Measurements from ENCODE around the gene NUPR1.

NUPR1 gene

DNA sequence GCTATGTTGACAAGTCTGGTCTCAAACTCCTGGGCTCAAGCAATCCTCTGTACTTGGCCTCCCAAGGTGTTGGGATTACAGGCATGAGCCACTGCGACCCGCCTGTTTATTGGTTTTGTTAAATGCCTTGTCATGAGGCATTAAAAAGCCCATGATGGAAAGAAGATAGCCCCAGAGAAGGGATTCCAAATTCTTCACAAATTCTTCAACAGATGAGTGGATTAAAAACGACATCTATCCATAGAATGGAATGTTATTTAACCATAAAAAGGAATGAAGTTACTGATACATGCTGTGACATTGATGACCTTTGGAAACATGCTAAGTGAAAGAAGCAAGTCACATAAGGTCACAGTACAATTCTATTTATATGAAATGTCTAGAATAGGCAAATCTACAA is 19.7 kb upstream of the NUPR1 start:
- Histone ChIP-seq H3K36me3 (replicated peaks in 1 of 2; ENCODE audit: control insufficient read depth in 2 of 2, insufficient read depth in 2 of 2, low read length in 2 of 2) (peaks cover 0 to 29% of the 10 kb centered on the region in 2 donors), H3K23ac (ENCODE audit: low read depth, low read length, poor library complexity) (no peak overlapping the region), H4K91ac (ENCODE audit: low read depth, low read length, poor library complexity) (no peak overlapping the region), H2BK5ac (ENCODE audit: low read length) (no peak overlapping the region), H3K9ac (ENCODE audit: low read depth, low read length, poor library complexity) (no peak overlapping the region), H2AK5ac (ENCODE audit: low read depth, low read length) (no peak overlapping the region), H3K9me3 (replicated peaks in 1 of 2; ENCODE audit: control insufficient read depth in 2 of 2, insufficient read depth in 1 of 2, low read depth in 1 of 2, low read length in 2 of 2) (no peaks in the 10 kb centered on the region), H4K8ac (ENCODE audit: low read depth, low read length) (no peak overlapping the region), H3K14ac (ENCODE audit: low read length) (no peak overlapping the region), H2AFZ (ENCODE audit: low read length) (no peak overlapping the region), H2BK15ac (ENCODE audit: low read length) (no peak overlapping the region), H3K4me1 (ENCODE audit: control insufficient read depth in 2 of 2, insufficient read depth in 1 of 2, low read depth in 1 of 2, low read length in 2 of 2) (peaks cover 0 to 4% of the 10 kb centered on the region in 2 donors), H3K4me3 (ENCODE audit: low read length in 2 of 2) (no peak overlapping the region), H3K4me2 (ENCODE audit: insufficient read depth, low read length, poor library complexity, severe bottlenecking) (no peak overlapping the region), H3K27me3 (ENCODE audit: control insufficient read depth in 3 of 3, insufficient read depth in 3 of 3, low read depth in 1 of 3, low read length in 3 of 3) (no peaks in the 10 kb centered on the region), H3K18ac (ENCODE audit: low read length) (no peak overlapping the region), H3K79me1 (ENCODE audit: low read depth, low read length) (peaks cover 7% of the 10 kb centered on the region), H3K27ac (replicated peaks; ENCODE audit: low read length) (no peak overlapping the region), H2BK120ac (ENCODE audit: low read depth, low read length) (no peak overlapping the region), H2BK12ac (ENCODE audit: low read length) (no peak overlapping the region), H3K4ac (ENCODE audit: low read length) (no peak overlapping the region)
- no peak for DNase-seq (ENCODE audit: low spot score)
- WGBS, 2 donors (ENCODE audit: extremely low coverage in 2 of 2, insufficient read length in 2 of 2, insufficient replicate concordance in 1 of 2), result no CpG with 5 or more reads among the region's 3 CpGs

DNA sequence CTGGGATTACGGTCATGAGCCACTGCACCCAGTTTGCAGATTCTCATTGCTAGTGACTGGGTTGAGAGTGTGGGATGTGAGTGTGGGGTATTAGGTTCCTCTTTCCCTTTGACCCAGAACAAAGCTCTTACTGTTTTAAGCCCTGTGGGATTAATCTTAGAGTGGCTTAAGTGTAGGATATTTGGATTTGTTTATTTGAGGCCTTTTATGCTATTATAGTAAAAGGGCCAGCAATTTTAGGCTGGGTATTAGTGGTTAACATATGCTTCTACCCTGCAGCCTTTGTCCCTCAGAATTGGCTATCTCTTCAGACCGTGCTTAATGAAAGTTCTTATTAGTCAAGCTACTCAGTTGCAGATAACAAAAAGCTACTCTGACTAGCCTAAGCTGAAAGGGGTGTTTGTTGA is 18.1 kb upstream of the NUPR1 start:
- H3K36me3 ChIP-seq (replicated peaks in 1 of 2; ENCODE audit: control insufficient read depth in 2 of 2, insufficient read depth in 2 of 2, low read length in 2 of 2), result peaks cover 0 to 29% of the 10 kb centered on the region in 2 donors
- H2BK120ac ChIP-seq (ENCODE audit: low read depth, low read length), result no peak overlapping the region
- H3K4me2 ChIP-seq (ENCODE audit: insufficient read depth, low read length, poor library complexity, severe bottlenecking), result no peak overlapping the region
- H2AFZ ChIP-seq (ENCODE audit: low read length), result no peak overlapping the region
- H2AK5ac ChIP-seq (ENCODE audit: low read depth, low read length), result no peak overlapping the region
- H4K8ac ChIP-seq (ENCODE audit: low read depth, low read length), result no peak overlapping the region
- no peak overlapping the region for H3K18ac ChIP-seq (ENCODE audit: low read length)
- H3K9me3 ChIP-seq (replicated peaks in 1 of 2; ENCODE audit: control insufficient read depth in 2 of 2, insufficient read depth in 1 of 2, low read depth in 1 of 2, low read length in 2 of 2), result no peaks in the 10 kb centered on the region
- H3K23ac ChIP-seq (ENCODE audit: low read depth, low read length, poor library complexity), result no peak overlapping the region
- H3K4ac ChIP-seq (ENCODE audit: low read length), result no peak overlapping the region
- no CpG with 5 or more reads among the region's 2 CpGs for WGBS, 2 donors (ENCODE audit: extremely low coverage in 2 of 2, insufficient read length in 2 of 2, insufficient replicate concordance in 1 of 2)
- no peak for DNase-seq (ENCODE audit: low spot score)
- no peaks in the 10 kb centered on the region for H3K27me3 ChIP-seq (ENCODE audit: control insufficient read depth in 3 of 3, insufficient read depth in 3 of 3, low read depth in 1 of 3, low read length in 3 of 3)
- no peak overlapping the region for H3K27ac ChIP-seq (replicated peaks; ENCODE audit: low read length)
- no peak overlapping the region for H2BK5ac ChIP-seq (ENCODE audit: low read length)
- no peak overlapping the region for H3K4me3 ChIP-seq (ENCODE audit: low read length in 2 of 2)
- no peak overlapping the region for H4K91ac ChIP-seq (ENCODE audit: low read depth, low read length, poor library complexity)
- H3K4me1 ChIP-seq (ENCODE audit: control insufficient read depth in 2 of 2, insufficient read depth in 1 of 2, low read depth in 1 of 2, low read length in 2 of 2), result peaks cover 0 to 4% of the 10 kb centered on the region in 2 donors
- H3K9ac ChIP-seq (ENCODE audit: low read depth, low read length, poor library complexity), result no peak overlapping the region
- peaks cover 3% of the 10 kb centered on the region for H3K79me1 ChIP-seq (ENCODE audit: low read depth, low read length)
- no peak overlapping the region for H2BK15ac ChIP-seq (ENCODE audit: low read length)
- no peak overlapping the region for H2BK12ac ChIP-seq (ENCODE audit: low read length)
- H3K14ac ChIP-seq (ENCODE audit: low read length), result no peak overlapping the region

- Histone ChIP-seq H3K9me3 (replicated peaks in 1 of 2; ENCODE audit: control insufficient read depth in 2 of 2, insufficient read depth in 1 of 2, low read depth in 1 of 2, low read length in 2 of 2) (no peaks in the 10 kb centered on the region), H3K36me3 (replicated peaks in 1 of 2; ENCODE audit: control insufficient read depth in 2 of 2, insufficient read depth in 2 of 2, low read length in 2 of 2) (peaks cover 0 to 29% of the 10 kb centered on the region in 2 donors), H3K9ac (ENCODE audit: low read depth, low read length, poor library complexity) (no peak overlapping the region), H3K23ac (ENCODE audit: low read depth, low read length, poor library complexity) (no peak overlapping the region), H2BK12ac (ENCODE audit: low read length) (no peak overlapping the region), H2BK5ac (ENCODE audit: low read length) (no peak overlapping the region), H3K4me2 (ENCODE audit: insufficient read depth, low read length, poor library complexity, severe bottlenecking) (no peak overlapping the region), H3K18ac (ENCODE audit: low read length) (no peak overlapping the region), H3K27me3 (ENCODE audit: control insufficient read depth in 3 of 3, insufficient read depth in 3 of 3, low read depth in 1 of 3, low read length in 3 of 3) (no peaks in the 10 kb centered on the region), H4K91ac (ENCODE audit: low read depth, low read length, poor library complexity) (no peak overlapping the region), H3K27ac (replicated peaks; ENCODE audit: low read length) (no peak overlapping the region), H2BK15ac (ENCODE audit: low read length) (no peak overlapping the region), H2AFZ (ENCODE audit: low read length) (no peak overlapping the region), H3K79me1 (ENCODE audit: low read depth, low read length) (peaks cover 3% of the 10 kb centered on the region), H3K4ac (ENCODE audit: low read length) (no peak overlapping the region), H2BK120ac (ENCODE audit: low read depth, low read length) (no peak overlapping the region), H3K14ac (ENCODE audit: low read length) (no peak overlapping the region), H2AK5ac (ENCODE audit: low read depth, low read length) (no peak overlapping the region), H3K4me1 (ENCODE audit: control insufficient read depth in 2 of 2, insufficient read depth in 1 of 2, low read depth in 1 of 2, low read length in 2 of 2) (peaks cover 0 to 4% of the 10 kb centered on the region in 2 donors), H4K8ac (ENCODE audit: low read depth, low read length) (no peak overlapping the region), H3K4me3 (ENCODE audit: low read length in 2 of 2) (no peak overlapping the region)
- no CpG with 5 or more reads among the region's 2 CpGs for WGBS, 2 donors (ENCODE audit: extremely low coverage in 2 of 2, insufficient read length in 2 of 2, insufficient replicate concordance in 1 of 2)
- DNase-seq (ENCODE audit: low spot score), result no peak
These were observed 16.8 kb upstream of the NUPR1 start for GRCh38 chr16:28555561-28555960.

DNA sequence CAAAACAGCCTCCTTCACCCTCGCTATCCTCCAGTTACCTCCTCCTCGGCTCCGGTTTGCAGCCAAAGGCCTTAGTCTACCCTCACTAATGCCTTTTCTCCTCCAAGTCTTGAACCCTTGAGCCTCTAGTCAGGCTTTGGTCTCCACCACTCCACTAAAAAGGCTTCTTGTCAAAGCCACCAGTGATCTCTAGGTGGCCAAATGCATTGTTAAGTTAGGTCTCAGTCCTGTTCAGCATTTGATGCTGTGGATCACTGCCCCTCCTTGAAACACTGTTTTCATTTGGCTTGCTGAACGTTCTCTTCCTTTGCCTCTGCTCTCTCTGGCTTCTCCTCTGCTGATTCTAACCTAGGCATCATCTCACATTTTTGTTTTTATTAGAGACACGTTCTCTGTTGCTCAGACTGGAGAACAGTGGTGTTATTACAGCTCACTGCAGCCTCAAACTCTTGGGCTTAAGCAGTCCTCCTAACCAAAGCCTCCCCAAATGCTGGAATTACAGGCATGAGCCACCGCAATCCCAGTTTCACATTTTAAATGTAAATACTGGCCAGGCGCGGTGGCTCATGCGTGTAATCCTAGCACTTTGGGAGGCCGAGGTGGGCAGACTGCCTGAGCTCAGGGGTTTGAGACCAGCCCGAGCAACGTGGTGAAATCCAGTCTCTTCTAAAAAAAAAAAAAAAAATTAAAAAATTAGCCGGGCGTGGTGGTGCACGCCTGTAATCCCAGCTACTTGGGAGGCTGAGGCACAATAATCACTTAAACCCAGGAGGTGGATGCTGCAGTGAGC is 16.1 kb upstream of the NUPR1 start:
- Histone ChIP-seq H3K36me3 (replicated peaks in 1 of 2; ENCODE audit: control insufficient read depth in 2 of 2, insufficient read depth in 2 of 2, low read length in 2 of 2) (peaks cover 0 to 29% of the 10 kb centered on the region in 2 donors), H3K9ac (ENCODE audit: low read depth, low read length, poor library complexity) (no peak overlapping the region), H4K91ac (ENCODE audit: low read depth, low read length, poor library complexity) (no peak overlapping the region), H3K79me1 (ENCODE audit: low read depth, low read length) (peaks cover 3% of the 10 kb centered on the region), H3K4ac (ENCODE audit: low read length) (no peak overlapping the region), H3K4me2 (ENCODE audit: insufficient read depth, low read length, poor library complexity, severe bottlenecking) (peak overlapping the region; percentile 58), H2BK15ac (ENCODE audit: low read length) (no peak overlapping the region), H2BK5ac (ENCODE audit: low read length) (no peak overlapping the region), H3K9me3 (replicated peaks in 1 of 2; ENCODE audit: control insufficient read depth in 2 of 2, insufficient read depth in 1 of 2, low read depth in 1 of 2, low read length in 2 of 2) (no peaks in the 10 kb centered on the region), H2AK5ac (ENCODE audit: low read depth, low read length) (no peak overlapping the region), H3K14ac (ENCODE audit: low read length) (no peak overlapping the region), H3K18ac (ENCODE audit: low read length) (no peak overlapping the region), H3K4me3 (ENCODE audit: low read length in 2 of 2) (peak overlapping the region; percentile 33 to 58), H4K8ac (ENCODE audit: low read depth, low read length) (no peak overlapping the region), H3K4me1 (ENCODE audit: control insufficient read depth in 2 of 2, insufficient read depth in 1 of 2, low read depth in 1 of 2, low read length in 2 of 2) (peaks cover 0 to 4% of the 10 kb centered on the region in 2 donors), H3K27me3 (ENCODE audit: control insufficient read depth in 3 of 3, insufficient read depth in 3 of 3, low read depth in 1 of 3, low read length in 3 of 3) (no peaks in the 10 kb centered on the region), H2BK12ac (ENCODE audit: low read length) (no peak overlapping the region), H2BK120ac (ENCODE audit: low read depth, low read length) (no peak overlapping the region), H2AFZ (ENCODE audit: low read length) (peak overlapping the region; percentile 62), H3K27ac (replicated peaks; ENCODE audit: low read length) (no peak overlapping the region), H3K23ac (ENCODE audit: low read depth, low read length, poor library complexity) (no peak overlapping the region)
- WGBS, 2 donors (ENCODE audit: extremely low coverage in 2 of 2, insufficient read length in 2 of 2, insufficient replicate concordance in 1 of 2), result no CpG with 5 or more reads among the region's 15 CpGs
- no peak for DNase-seq (ENCODE audit: low spot score)

All from neuronal stem cell (in vitro differentiated cells).